ENCODE results near the gene RPS2. TPM values are rescaled to one million over a fixed set of nuclear protein-coding genes. Genes with fewer than 3 reads are reported as not detected.

The RPS2 gene
- total and polyA plus RNA-seq, 2 of the 8 experiments (the other 6 are each of a cell fraction or from before 2014, with no cell fraction given) = 4,042 to 16,783 TPM

GRCh38 chr16:1999866-2000514 is 35.4 kb upstream of the RPS2 start (continued):
- no peak for TF ChIP-seq CHD7 (IDR thresholded peaks at IDR 0.05; ENCODE audit: insufficient replicate concordance, low read length)
- TF ChIP-seq, protein P1, sequence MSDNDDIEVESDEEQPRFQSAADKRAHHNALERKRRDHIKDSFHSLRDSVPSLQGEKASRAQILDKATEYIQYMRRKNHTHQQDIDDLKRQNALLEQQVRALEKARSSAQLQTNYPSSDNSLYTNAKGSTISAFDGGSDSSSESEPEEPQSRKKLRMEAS (IDR thresholded peaks at IDR 0.05) = no peak

All from H1 (cell line).